ENCODE measurements around the gene ANKRD40CL.

GRCh38 chr17:50798424-50799288 is 31.3 kb upstream of the ANKRD40CL start:
- no peak for TF ChIP-seq EZH2 (optimal IDR thresholded peaks at IDR 0.05; ENCODE audit: low read depth, low read length)
- TF ChIP-seq CTCF (IDR thresholded peaks at IDR 0.05; ENCODE audit: low read length): no peak
- TF ChIP-seq EZH2phosphoT487 (IDR thresholded peaks at IDR 0.05; ENCODE audit: low read length): no peak
